OCI-LY1 (cell line): ENCODE results near the gene FBXO3.
"Not testable (repeated sequence)": the region's sequence is repeated elsewhere in the genome, so short reads cannot be mapped to it uniquely, and the experiment has no call there.

Source experiments
- H2AFZ ChIP-seq: fragments of 200-600 bp; sonication (generic), shearing (Covaris generic); 2 replicates; pipeline ENCODE4 v1.6.0; 2014; ENCODE audit warnings: antibody characterized with exemption, mild to moderate bottlenecking, low read length
- H3F3A ChIP-seq: fragments of 200-600 bp; sonication (generic), shearing (Covaris generic); 2 replicates; pipeline ENCODE4 v1.6.0; 2014; ENCODE audit warnings: mild to moderate bottlenecking, antibody characterized with exemption, low read length, moderate library complexity; ENCODE audit not compliant: insufficient read depth
- H3K27ac ChIP-seq: fragments of 200-600 bp; sonication (generic); 2 replicates; pipeline ENCODE4 v1.5.1; 2014; ENCODE audit warnings: low read length, mixed run types, mild to moderate bottlenecking, low read depth; ENCODE audit not compliant: poor library complexity, severe bottlenecking
- H3K27me3 ChIP-seq: fragments of 200-600 bp; sonication (generic); 2 replicates; pipeline ENCODE4 v1.6.0; 2014; ENCODE audit warnings: antibody characterized with exemption, mild to moderate bottlenecking, low read length, moderate library complexity; ENCODE audit not compliant: insufficient read depth
- H3K36me3 ChIP-seq: fragments of 200-600 bp; sonication (generic); 2 replicates; pipeline ENCODE4 v1.6.1; 2014; ENCODE audit warnings: mild to moderate bottlenecking, antibody characterized with exemption, low read length, moderate library complexity, mixed read lengths; ENCODE audit not compliant: insufficient read depth
- H3K4me1 ChIP-seq: fragments of 200-600 bp; sonication (generic); 2 replicates; pipeline ENCODE4 v1.5.1; 2014; ENCODE audit warnings: mild to moderate bottlenecking, low read length, moderate library complexity; ENCODE audit not compliant: insufficient read depth, severe bottlenecking
- H3K4me2 ChIP-seq: fragments of 200-600 bp; sonication (generic), shearing (Covaris generic); 2 replicates; pipeline ENCODE4 v1.6.1; 2014; ENCODE audit warnings: low read length
- H3K4me3 ChIP-seq: fragments of 200-600 bp; sonication (generic); 2 replicates; pipeline ENCODE4 v1.5.1; 2014; ENCODE audit warnings: low read length, low read depth, mild to moderate bottlenecking, mixed read lengths; ENCODE audit not compliant: poor library complexity, severe bottlenecking
- H3K79me2 ChIP-seq: fragments of 200-600 bp; shearing (Covaris generic); 2 replicates; pipeline ENCODE4 v1.6.1; 2016; ENCODE audit warnings: mixed run types, low read length, mixed read lengths; ENCODE audit not compliant: insufficient read depth
- H3K9ac ChIP-seq: fragments of 200-600 bp; sonication (generic), shearing (Covaris generic); 2 replicates; pipeline ENCODE4 v1.6.1; 2014; ENCODE audit warnings: mild to moderate bottlenecking, low read length, mixed read lengths
- H3K9me2 ChIP-seq: fragments of 200-600 bp; sonication (generic), shearing (Covaris generic); 2 replicates; pipeline ENCODE4 v1.6.1; 2014; ENCODE audit warnings: low read depth, mild to moderate bottlenecking, low read length, mixed read lengths
- H3K9me3 ChIP-seq: fragments of 200-600 bp; shearing (Covaris generic); 2 replicates; pipeline ENCODE4 v1.6.1; 2014; ENCODE audit warnings: low read length, mixed read lengths
- H4K20me1 ChIP-seq: fragments of 200-600 bp; sonication (generic), shearing (Covaris generic); 2 replicates; pipeline ENCODE4 v1.6.0; 2016; ENCODE audit warnings: mild to moderate bottlenecking, low read length; ENCODE audit not compliant: insufficient read depth
- EZH2 ChIP-seq: fragments of 200-600 bp; sonication (generic), shearing (Covaris generic); IDR thresholded peaks from 2 replicates; pipeline ENCODE4 v1.8.0; 2017; ENCODE audit warnings: borderline replicate concordance, mixed run types, mild to moderate bottlenecking, antibody characterized with exemption, low read length, moderate library complexity, mixed read lengths
- TF ChIP-seq, protein P1 (sequence below): fragments of 200-600 bp; sonication (generic), shearing (Covaris generic); IDR thresholded peaks from 2 replicates; pipeline ENCODE4 v1.5.1; 2017; ENCODE audit warnings: mild to moderate bottlenecking, antibody characterized with exemption, low read length, moderate library complexity, mixed read lengths

FBXO3 gene

DNA sequence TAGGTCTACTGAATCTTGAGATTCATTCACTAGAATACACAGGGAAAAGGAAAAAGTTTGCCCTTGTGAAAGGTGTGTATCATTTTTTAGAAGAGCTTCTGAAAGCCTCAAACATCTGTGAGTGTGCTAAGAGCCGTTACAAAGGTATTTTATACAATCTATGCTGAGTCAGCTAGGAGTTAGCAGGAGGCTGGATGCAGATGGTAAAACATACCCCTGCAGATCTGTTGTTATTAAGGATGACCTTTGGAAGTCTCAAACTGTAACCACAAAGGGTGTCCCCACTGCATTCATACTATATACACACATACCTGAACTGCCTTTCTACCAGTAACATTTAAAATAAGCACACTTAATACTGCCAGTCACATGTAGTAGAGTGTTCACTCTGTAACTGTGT is 65.3 kb downstream of the FBXO3 start:
- no peaks in the 10 kb centered on the region for H3K79me2 ChIP-seq
- H3K4me2 ChIP-seq: no peak overlapping the region

DNA sequence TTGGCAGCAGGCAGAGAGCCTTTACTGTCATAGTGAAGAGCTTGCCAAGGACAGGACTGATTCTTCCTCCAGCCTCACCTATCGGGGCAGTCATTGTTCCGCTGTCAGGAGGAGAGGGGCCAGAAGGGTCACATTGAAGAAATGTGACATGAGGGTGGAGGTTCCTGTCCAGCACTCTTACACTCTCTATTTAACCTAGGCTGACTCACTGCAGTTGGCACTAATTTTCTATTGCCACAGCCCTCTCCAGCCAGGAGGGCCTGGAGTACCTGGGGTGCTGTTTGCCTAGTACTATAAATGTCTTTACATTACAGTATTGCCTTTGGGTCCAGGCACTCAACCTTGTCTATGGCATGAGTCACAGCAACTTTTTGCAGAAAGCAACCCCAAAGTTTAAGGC is 66.5 kb downstream of the FBXO3 start:
- not testable (repeated sequence) for H3K27ac ChIP-seq, H3K9me2 ChIP-seq, H4K20me1 ChIP-seq, H3K27me3 ChIP-seq, H3K4me2 ChIP-seq, H2AFZ ChIP-seq, H3F3A ChIP-seq, H3K9ac ChIP-seq, H3K9me3 ChIP-seq, H3K79me2 ChIP-seq, H3K4me3 ChIP-seq, H3K4me1 ChIP-seq
- peaks cover 30% of the 10 kb centered on the region for H3K36me3 ChIP-seq

More for the DNA sequence above, 65.3 kb downstream of the FBXO3 start:
- Histone ChIP-seq H2AFZ (no peak overlapping the region), H3K27ac (no peak overlapping the region), H3K4me3 (no peak overlapping the region), H3K27me3 (no peaks in the 10 kb centered on the region), H3K9me2 (no peaks in the 10 kb centered on the region), H3K36me3 (peaks cover 40% of the 10 kb centered on the region), H3K4me1 (no peaks in the 10 kb centered on the region), H3F3A (no peaks in the 10 kb centered on the region), H3K9ac (no peak overlapping the region), H3K9me3 (no peaks in the 10 kb centered on the region), H4K20me1 (no peaks in the 10 kb centered on the region)
- no peak for TF ChIP-seq EZH2
- TF ChIP-seq, protein P1, sequence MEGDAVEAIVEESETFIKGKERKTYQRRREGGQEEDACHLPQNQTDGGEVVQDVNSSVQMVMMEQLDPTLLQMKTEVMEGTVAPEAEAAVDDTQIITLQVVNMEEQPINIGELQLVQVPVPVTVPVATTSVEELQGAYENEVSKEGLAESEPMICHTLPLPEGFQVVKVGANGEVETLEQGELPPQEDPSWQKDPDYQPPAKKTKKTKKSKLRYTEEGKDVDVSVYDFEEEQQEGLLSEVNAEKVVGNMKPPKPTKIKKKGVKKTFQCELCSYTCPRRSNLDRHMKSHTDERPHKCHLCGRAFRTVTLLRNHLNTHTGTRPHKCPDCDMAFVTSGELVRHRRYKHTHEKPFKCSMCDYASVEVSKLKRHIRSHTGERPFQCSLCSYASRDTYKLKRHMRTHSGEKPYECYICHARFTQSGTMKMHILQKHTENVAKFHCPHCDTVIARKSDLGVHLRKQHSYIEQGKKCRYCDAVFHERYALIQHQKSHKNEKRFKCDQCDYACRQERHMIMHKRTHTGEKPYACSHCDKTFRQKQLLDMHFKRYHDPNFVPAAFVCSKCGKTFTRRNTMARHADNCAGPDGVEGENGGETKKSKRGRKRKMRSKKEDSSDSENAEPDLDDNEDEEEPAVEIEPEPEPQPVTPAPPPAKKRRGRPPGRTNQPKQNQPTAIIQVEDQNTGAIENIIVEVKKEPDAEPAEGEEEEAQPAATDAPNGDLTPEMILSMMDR: no peak

DNA sequence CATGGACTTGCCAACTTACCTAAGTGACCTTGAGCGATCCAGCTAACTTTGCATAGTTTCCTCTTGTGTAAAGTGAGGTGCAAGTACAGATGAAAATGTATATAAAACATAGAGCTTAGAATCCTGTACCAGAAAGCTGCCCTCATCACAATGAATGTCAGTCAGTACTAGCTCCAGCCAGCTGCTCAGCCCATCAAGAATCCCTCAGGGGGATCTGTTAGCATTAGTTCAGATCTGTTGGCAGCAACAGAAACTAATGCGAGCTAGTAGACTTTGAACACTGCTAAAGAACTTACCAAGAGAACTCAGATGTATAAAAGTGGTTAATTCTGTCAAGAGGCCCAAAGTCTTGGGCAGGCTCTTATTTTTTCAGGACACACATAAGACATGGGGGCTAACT is 67.4 kb downstream of the FBXO3 start:
- no peak for TF ChIP-seq EZH2
- TF ChIP-seq, protein P1: no peak
- Histone ChIP-seq H4K20me1 (no peaks in the 10 kb centered on the region), H3K27me3 (no peaks in the 10 kb centered on the region), H3K4me1 (no peaks in the 10 kb centered on the region), H3K36me3 (peaks cover 30% of the 10 kb centered on the region), H3K27ac (no peak overlapping the region), H3K9me2 (no peaks in the 10 kb centered on the region), H3F3A (no peaks in the 10 kb centered on the region), H3K79me2 (no peaks in the 10 kb centered on the region), H2AFZ (no peak overlapping the region), H3K4me2 (no peak overlapping the region), H3K9ac (no peak overlapping the region), H3K9me3 (no peaks in the 10 kb centered on the region), H3K4me3 (no peak overlapping the region)

DNA sequence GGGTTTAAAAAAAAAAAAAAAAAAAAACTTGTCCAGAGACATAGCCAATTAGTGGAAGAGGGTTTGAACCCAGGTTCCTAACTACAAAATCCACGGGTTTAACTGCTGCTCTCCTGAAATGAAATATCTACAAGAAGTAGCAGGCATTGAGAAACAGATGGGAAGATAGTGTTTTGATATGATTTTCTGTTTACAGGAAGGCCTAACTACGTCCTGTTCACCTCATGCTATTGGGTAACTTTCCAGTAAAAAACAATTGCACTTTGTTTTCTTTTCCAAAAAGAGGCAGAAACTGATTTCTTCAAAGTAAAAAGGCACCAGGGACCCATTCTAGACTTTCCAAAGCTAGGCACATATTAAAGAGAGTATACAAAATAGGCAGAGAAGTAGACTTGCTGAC is 67.8 kb downstream of the FBXO3 start:
- H3K79me2 ChIP-seq: no peaks in the 10 kb centered on the region
- no peaks in the 10 kb centered on the region for H3K27me3 ChIP-seq
- H3K4me3 ChIP-seq: no peak overlapping the region
- no peak overlapping the region for H3K4me2 ChIP-seq
- no peak overlapping the region for H3K9ac ChIP-seq
- no peaks in the 10 kb centered on the region for H3K9me3 ChIP-seq
- H2AFZ ChIP-seq: no peak overlapping the region
- no peaks in the 10 kb centered on the region for H3K9me2 ChIP-seq
- no peak for TF ChIP-seq EZH2
- TF ChIP-seq, protein P1: no peak
- H3K27ac ChIP-seq: no peak overlapping the region
- no peaks in the 10 kb centered on the region for H3F3A ChIP-seq
- peaks cover 30% of the 10 kb centered on the region for H3K36me3 ChIP-seq
- no peaks in the 10 kb centered on the region for H3K4me1 ChIP-seq
- no peaks in the 10 kb centered on the region for H4K20me1 ChIP-seq
